ENCODE results near the gene COX4I1. TPM values are rescaled to one million over a fixed set of nuclear protein-coding genes. Genes with fewer than 3 reads are reported as not detected.

COX4I1 gene
- total RNA-seq, 1 donor from 2014 or later, result 148 TPM

GRCh38 chr16:85793662-85794298 is 5.7 kb upstream of the COX4I1 start:
- H3K27me3 ChIP-seq, result no peaks in the 10 kb centered on the region
- H3K27ac ChIP-seq, result no peak overlapping the region
- H3K36me3 ChIP-seq, result peaks cover 13 to 43% of the 10 kb centered on the region in 2 donors
- no peaks in the 10 kb centered on the region for H3K9me3 ChIP-seq
- H3K4me1 ChIP-seq, result peaks cover 7 to 9% of the 10 kb centered on the region in 2 donors
- DNase-seq (ENCODE audit: low spot score in 2 of 2), result no peak
- intact Hi-C loops (cut with DNase I), result no loop called here
- no peak for TF ChIP-seq CTCF (IDR thresholded peaks at IDR 0.05)
- no peak overlapping the region for H3K4me3 ChIP-seq

GRCh38 chr16:85794696-85795095 is 4.8 kb upstream of the COX4I1 start:
- TF ChIP-seq CTCF (IDR thresholded peaks at IDR 0.05), result no peak
- Histone ChIP-seq H3K9me3 (no peaks in the 10 kb centered on the region), H3K27me3 (no peaks in the 10 kb centered on the region), H3K27ac (no peak overlapping the region), H3K36me3 (peaks cover 13 to 40% of the 10 kb centered on the region in 2 donors), H3K4me3 (no peak overlapping the region), H3K4me1 (peaks cover 8 to 9% of the 10 kb centered on the region in 2 donors)
- no peak for DNase-seq (ENCODE audit: low spot score in 2 of 2)
- intact Hi-C loops (cut with DNase I), result no loop called here

- intact Hi-C loops (cut with DNase I), result no loop called here
- Histone ChIP-seq H3K4me1 (peaks cover 12 to 20% of the 10 kb centered on the region in 2 donors), H3K4me3 (no peak overlapping the region), H3K36me3 (peaks cover 13 to 40% of the 10 kb centered on the region in 2 donors), H3K27ac (no peak overlapping the region), H3K27me3 (no peaks in the 10 kb centered on the region), H3K9me3 (no peaks in the 10 kb centered on the region)
- no peak for DNase-seq (ENCODE audit: low spot score in 2 of 2)
- no peak for TF ChIP-seq CTCF (IDR thresholded peaks at IDR 0.05)
These were observed 3.3 kb upstream of the COX4I1 start for GRCh38 chr16:85796152-85796551.

- DNase-seq (ENCODE audit: low spot score in 2 of 2), result no peak
- Histone ChIP-seq H3K4me3 (no peak overlapping the region), H3K36me3 (peaks cover 14 to 38% of the 10 kb centered on the region in 2 donors), H3K9me3 (no peaks in the 10 kb centered on the region), H3K4me1 (peaks cover 12 to 20% of the 10 kb centered on the region in 2 donors), H3K27me3 (no peaks in the 10 kb centered on the region), H3K27ac (no peak overlapping the region)
- TF ChIP-seq CTCF (IDR thresholded peaks at IDR 0.05), result no peak
- intact Hi-C loops (cut with DNase I), result no loop called here
These were observed 2.9 kb upstream of the COX4I1 start for GRCh38 chr16:85796599-85796998.

GRCh38 chr16:85798283-85798776 is 1.2 kb upstream of the COX4I1 start:
- Histone ChIP-seq H3K36me3 (peaks cover 20 to 41% of the 10 kb centered on the region in 2 donors), H3K4me1 (peaks cover 12 to 20% of the 10 kb centered on the region in 2 donors), H3K27ac (no peak overlapping the region), H3K9me3 (no peaks in the 10 kb centered on the region), H3K27me3 (no peaks in the 10 kb centered on the region), H3K4me3 (peak overlapping the region; percentile 84 to 99)
- intact Hi-C loops (cut with DNase I), result no loop called here
- TF ChIP-seq CTCF (IDR thresholded peaks at IDR 0.05), result no peak
- no peak for DNase-seq (ENCODE audit: low spot score in 2 of 2)

Data from ascending aorta (tissue), 2 donors.